Stimulated activated CD8-positive, alpha-beta memory T cell treated with anti-CD3 and anti-CD28 coated beads, Interleukin-15, amount 100 ng/mL, for 24 hours (primary cell): Measurements from ENCODE around the gene SLC37A2.

ENCODE experiments used
- DNase-seq: peaks from one replicate; pipeline ENCODE4 v3.0.0-alpha.2; 2020; ENCODE audit warnings: low read depth

The SLC37A2 gene

GRCh38 chr11:125071435-125071834 lies 8.3 kb downstream of the SLC37A2 start:
- DNase-seq = no peak

GRCh38 chr11:125071846-125072217 lies 8.7 kb downstream of the SLC37A2 start:
- no peak for DNase-seq

DNA sequence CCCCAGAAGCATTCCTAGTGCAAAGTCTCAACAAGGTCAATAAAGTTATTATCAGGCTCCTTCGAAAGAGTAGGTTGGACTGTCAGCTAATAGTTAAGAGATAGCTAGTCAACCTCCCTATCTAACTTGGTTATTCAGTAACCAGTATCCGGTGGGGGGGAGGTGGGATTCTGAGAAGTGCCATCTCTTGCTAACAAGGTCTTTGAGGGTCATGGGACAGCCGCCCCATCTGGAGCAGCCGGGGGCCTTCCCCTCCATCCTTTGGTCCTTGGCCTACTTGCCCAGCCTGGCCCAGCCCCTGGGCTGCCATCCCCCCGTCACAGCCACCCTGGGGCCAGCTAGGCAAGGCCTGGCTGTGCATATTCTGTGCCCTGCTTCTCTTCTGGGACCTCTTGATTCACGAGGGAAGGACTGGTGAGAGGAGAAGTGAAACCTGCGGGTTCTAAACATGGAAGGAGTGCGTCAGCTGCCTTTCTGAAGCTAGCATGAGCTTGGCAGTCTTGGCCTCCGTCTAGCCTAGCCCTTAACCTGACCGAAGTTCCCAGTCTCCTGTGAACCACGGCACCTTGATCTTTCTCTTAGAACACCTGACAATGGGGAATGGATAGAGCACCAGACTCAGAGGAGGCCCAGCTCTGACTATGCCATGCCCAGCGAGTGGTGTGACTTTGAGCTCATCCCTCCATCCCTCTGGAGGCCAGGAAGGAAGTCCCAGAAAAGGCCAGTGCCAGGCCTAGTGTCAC lies 9.3 kb downstream of the SLC37A2 start:
- no peak for DNase-seq

DNA sequence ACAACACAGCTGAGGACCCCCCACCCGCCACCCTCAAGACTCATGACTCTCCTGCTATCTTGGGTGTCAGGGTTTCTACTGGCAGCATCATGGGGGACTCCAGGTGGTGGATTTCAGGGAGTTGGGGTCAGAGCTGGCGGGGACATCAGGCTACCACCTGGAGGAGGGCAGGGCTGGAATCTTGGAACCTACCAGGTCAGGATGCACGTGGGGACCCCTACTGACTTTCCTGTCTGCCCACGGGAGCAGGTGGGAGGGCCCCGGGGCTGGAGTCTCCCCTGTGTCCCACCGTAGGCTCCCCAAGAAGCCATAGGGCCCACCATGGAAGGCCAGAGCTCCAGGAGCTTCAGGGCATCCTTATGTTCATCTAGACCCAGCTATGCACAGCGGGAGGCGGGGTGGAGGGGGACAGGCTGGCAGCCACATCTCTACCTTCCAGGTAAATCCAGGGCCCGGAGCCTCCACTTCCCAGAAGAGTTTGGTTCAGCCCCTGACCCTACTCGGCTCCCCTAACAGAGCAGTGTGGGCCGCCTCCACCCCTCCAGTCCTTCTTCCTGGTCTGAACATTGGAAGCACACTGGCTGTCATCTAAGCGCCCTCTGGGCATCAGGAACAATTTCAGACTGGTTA lies 10.0 kb downstream of the SLC37A2 start:
- DNase-seq = no peak

DNA sequence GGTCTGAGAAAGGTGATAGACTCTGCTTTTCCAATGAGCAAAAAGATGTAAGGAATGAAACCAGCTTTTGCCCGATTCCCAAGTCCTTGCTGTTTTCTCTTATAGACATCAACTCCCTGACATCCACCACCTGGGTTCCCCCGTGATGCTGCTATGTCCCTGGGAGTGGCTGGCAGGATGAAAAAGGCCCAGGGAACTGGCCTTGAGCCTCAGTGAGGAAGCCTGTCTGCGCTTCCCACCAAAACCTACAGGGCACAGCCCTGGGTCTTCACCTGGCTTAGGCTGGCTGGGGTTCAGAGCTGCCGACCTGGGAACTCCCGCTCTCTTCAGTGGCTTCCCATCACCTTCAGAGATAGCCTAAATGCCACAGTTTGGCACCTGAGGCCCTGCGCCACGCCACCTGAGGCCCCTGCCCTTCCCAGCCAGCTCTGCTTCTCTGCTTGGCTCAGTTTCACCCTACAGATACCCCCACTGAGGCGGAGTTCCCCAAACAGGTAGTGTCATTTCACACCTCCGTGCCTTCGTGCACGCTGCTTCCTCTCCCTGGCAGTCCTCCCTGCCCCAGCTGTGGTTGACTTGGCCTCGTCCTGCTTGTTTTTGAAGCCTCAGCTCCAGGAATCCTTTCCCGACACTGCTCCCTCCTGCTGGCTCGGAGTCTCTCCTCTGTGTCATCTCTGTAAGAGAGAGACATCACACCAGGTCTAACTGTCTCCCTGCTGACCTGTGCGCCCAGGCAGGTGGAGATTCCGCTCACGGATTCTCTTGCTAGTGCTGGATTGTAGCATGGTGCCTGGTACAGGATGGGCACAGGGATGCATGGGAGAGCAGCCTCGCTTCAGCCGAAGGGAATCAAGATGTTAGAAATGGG lies 10.7 kb downstream of the SLC37A2 start:
- no peak for DNase-seq

DNA sequence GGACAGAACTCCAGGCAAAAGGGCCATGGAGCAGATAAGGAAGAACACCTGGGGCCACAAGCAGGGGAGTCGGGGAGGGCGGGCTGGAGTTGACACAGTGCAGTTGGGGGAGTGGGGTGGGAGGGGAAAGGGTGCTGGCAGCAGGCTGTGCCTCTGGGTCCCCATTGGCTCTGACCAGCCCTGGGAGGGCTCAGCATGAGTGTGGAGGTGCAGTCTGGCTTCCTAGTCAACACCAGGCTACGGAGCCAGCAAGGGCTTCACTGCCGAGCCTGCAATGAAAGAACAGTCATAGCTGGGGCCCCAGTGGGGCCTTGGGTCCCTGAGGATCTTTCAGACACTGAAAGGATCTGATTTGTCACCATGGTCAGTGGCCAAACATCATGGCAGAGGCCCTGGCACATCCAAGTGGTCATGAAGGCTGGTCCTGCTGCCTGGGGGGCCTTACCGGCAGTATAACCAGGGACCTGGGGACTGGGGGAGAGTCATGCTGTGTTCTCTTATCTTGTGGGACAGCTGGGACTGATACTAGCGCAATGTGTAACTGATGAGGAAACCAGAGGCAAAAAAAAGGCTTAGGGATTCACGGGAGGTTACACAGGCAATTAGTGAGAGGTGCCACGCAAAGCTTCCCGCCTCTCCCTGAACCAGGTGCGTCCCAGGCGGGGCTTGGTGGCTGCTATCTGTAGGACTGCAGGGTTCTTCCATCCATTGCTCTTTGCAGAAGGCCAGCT lies 11.6 kb downstream of the SLC37A2 start:
- DNase-seq = no peak

DNA sequence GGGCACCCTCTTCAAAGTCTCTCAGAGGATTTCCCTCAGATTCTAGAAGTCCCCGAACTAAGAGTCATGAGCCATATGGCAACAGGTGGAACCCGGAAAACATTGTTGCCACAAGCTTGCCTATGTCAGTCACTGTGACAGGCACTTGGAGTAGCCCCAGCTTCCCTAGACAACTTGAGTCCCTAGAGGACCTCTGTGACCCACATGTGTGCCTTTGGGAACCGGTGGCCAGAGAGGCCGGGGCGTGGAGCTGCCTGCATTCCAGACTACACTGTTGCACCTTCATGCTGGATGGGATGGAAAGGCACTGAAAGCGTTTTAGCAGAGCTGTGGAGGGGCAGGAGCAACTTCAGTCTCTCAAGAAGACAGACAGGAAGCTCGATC lies 12.1 kb downstream of the SLC37A2 start:
- DNase-seq = no peak

DNA sequence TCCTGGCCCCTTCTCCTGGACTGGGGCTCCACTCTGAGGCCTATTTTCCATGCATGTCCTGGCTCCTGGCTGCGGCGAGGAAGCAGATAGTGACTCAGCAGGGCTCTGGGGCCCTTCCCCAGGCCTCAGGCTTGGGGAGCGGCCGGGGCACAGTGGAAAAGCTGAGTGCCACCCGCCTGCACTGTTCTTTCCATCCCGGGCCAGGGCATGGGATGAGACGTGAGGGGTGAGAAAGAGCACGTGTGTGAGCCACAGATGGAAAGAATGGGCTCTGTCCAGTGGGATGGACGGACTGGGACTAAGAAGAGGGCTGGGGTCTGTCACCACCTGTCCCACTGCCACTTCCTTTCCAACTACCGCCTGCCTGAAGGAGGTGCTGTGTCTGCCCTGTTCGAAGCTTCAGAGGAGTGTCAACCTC lies 12.8 kb downstream of the SLC37A2 start:
- DNase-seq = no peak

- DNase-seq = no peak
Measured at GRCh38 chr11:125076378-125076945, 13.4 kb downstream of the SLC37A2 start.

DNA sequence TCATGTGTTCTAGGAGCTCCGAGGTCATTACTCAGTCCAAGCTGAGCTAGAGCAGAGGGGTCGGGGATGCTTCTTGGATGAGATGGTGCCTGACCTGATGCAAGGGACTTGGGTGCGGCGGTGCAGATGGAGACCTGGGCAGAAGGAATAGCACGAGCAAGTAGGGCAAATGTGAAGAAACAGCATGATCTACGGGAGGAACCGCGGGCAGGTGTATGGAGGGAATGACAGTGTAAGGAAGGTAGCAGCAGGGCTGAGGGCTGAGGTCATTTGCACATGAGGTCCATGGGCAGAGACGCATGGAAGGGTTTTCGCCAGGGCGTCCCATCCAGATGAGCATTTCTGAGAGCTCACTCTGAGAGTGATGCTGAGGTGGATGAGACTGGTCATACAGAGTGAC lies 14.9 kb downstream of the SLC37A2 start:
- DNase-seq = no peak

DNA sequence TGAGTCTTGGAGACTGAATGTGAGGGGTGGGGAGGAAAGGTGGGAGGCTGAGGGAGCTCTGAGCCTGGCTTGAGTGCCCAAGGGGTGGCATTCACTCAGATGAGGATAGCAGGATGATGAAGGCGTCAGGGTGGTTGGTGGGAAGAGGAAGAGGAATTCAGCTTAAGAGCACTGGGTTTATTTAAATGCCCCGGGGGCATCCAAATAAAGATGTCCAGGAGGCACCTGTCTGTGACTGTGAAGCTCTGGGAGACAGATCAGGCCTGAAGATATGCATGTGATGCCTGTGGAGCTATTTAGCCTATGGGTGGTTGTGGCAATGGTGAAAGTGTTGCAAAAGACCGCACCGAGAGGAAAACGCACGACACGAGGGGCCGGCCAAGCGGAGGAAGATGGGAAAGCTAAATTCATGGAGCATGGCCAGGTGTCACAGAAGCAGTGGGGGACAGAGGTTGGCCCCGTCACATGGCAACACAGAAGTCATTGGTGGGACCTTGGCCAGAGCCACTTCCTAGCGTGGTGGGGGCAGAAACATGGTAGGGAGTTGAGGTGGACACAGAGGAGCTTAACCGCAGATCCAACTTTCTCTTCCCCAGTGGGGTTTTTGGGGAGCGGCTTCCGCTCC lies 15.5 kb downstream of the SLC37A2 start:
- DNase-seq = no peak

GRCh38 chr11:125079151-125079877 lies 16.2 kb downstream of the SLC37A2 start:
- DNase-seq = no peak

DNA sequence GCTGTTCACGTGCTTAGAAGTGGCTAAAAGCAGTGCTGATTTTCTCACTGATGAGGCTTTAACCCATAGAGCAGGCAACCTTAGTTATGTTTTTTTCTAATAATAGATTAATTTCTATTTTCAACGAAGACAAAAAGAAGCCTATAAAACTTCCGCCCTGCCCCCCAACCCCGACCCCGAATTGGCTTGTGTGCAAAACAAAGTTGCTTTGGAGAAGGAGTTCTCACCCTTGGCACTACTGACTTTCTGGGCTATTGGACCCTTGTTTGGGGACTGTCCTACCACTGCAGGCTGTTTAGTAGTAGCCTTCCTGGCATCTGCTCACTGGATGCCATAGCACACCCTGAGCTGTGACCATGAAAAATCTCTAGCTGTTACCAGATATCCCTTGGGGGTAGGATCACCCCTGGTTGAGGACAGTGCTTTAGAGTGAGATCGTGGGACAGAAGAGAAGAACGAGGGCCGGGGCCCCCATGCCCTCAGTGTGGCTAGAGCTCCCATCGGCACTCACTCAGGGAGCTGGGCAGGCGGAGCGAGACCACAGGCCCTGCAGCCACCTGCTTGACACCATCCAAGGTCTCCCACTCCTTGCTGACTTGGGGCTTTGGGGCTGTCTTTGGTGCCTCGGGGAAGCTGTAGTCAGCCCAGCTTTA lies 16.9 kb downstream of the SLC37A2 start:
- no peak for DNase-seq

GRCh38 chr11:125080531-125080911 lies 17.4 kb downstream of the SLC37A2 start:
- DNase-seq = no peak

- DNase-seq = no peak
Measured at GRCh38 chr11:125081098-125081798, 18.1 kb downstream of the SLC37A2 start.

GRCh38 chr11:125082040-125082439 lies 18.9 kb downstream of the SLC37A2 start:
- no peak for DNase-seq

DNA sequence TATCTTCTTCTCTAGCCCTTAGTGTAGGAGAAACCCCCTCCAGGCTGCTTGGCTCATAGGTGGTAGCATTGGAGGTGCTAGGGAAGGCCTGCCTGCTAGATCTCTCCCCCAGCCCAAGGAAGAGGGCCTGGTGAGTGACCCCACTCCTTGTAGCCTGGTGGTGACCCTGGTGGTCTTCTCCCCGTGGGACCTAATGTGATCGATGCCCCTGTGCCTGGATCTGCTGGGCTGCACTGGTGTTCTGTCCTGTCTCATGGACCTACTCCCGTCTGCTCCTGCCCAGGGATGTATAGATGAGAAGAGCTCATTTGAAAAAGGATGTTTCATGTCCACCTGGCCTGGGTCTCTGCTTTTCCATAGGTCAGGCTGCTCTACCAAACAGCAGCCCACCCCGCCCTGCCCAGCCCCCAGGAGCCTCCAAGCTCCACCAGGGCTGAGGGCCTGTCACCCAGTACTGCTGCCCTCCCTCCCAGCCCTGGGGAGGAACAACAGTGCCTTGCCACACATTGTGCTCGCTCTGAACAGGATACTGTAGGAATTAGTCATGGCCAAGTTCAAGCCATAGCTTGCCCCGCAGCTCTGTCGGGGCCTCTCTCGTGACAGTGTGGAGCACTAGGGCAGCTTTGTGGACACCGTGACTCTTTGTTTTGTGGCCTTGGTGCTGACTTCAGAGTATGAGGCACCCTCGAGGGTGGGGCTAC lies 19.7 kb downstream of the SLC37A2 start:
- no peak for DNase-seq

- no peak for DNase-seq
Measured at GRCh38 chr11:125083312-125084056, 20.4 kb downstream of the SLC37A2 start.
